Loucy (cell line): ENCODE results near the gene INPP4B.

Source experiments
- CTCF ChIP-seq: fragments of 200-600 bp; sonication (generic); conservative IDR thresholded peaks from 2 replicates; pipeline ENCODE4 v1.5.1; 2014; ENCODE audit warnings: mild to moderate bottlenecking, antibody characterized with exemption, low read length
- EZH2phosphoT487 ChIP-seq: fragments of 200-600 bp; IDR thresholded peaks from 2 replicates; pipeline ENCODE4 v1.6.1; 2018; ENCODE audit warnings: antibody characterized with exemption, mild to moderate bottlenecking, moderate library complexity, borderline replicate concordance

GRCh38 chr4:142129473-142129872, 716.6 kb downstream of the INPP4B start:
- TF ChIP-seq CTCF (no peak), EZH2phosphoT487 (no peak)
